Endothelial cell of umbilical vein (primary cell): ENCODE measurements around the gene UBTD1. TPM values are rescaled to one million over a fixed set of nuclear protein-coding genes. Genes with fewer than 3 reads are reported as not detected.

Experiments used
- BruUV-seq: library from RNA; stranded (reverse); fragments of 400-500 nt; replicated peaks from 2 replicates; lab custom pipeline; 2021; lab: Mats Ljungman, UMichigan
- CTCF ChIA-PET: fragments of 300-600, 350-600 bp; sonication (Branson Sonifier 250); formaldehyde crosslinking; loops from one replicate; lab custom pipeline; 2021; ENCODE audit warnings: antibody characterized with exemption, inconsistent platforms; lab: Charles Lee
- POLR2A ChIA-PET: fragments of 300-600, 350-600 bp; sonication (Branson Sonifier 250); formaldehyde crosslinking; loops from one replicate; lab custom pipeline; 2021; ENCODE audit warnings: antibody characterized with exemption, inconsistent platforms; lab: Charles Lee
- DNase-seq: peaks from one replicate; pipeline ENCODE4 v3.0.0-alpha.2; 2011; ENCODE audit warnings: low read depth, low spot score
- FAIRE-seq: peaks from 2 replicates; lab custom pipeline; 2011; peaks lifted over from hg19 to GRCh38; lab: Jason Lieb, UNC
- H2AFZ ChIP-seq: 2 replicates; pipeline ENCODE4 v1.6.0; 2012; ENCODE audit warnings: low read depth, low read length, control low read depth, inconsistent platforms
- H3K27ac ChIP-seq: 2 replicates; pipeline ENCODE4 v1.5.1; 2011; ENCODE audit warnings: low read depth, mild to moderate bottlenecking, control low read depth, low read length, moderate library complexity; ENCODE audit not compliant: insufficient read depth
- H3K27me3 ChIP-seq, 2 experiments: 2 replicates each; pipeline versions ENCODE4 v1.6.0 to v1.6.1; 2011; ENCODE audit warnings: low read length in 2 of 2, mixed read lengths in 1 of 2; ENCODE audit not compliant: control insufficient read depth in 2 of 2, insufficient read depth in 2 of 2
- H3K36me3 ChIP-seq, 2 experiments: 2 replicates in 1 of 2; 3 replicates in 1 of 2; pipeline ENCODE4 v1.5.1; 2011; ENCODE audit warnings: low read length in 2 of 2, mild to moderate bottlenecking in 1 of 2, moderate library complexity in 1 of 2; ENCODE audit not compliant: control insufficient read depth in 2 of 2, insufficient read depth in 2 of 2; ENCODE audit errors: extremely low read depth in 1 of 2
- H3K4me1 ChIP-seq: 3 replicates; pipeline ENCODE4 v1.5.1; 2011; ENCODE audit warnings: mild to moderate bottlenecking, low read length; ENCODE audit not compliant: control insufficient read depth, insufficient read depth; ENCODE audit errors: extremely low read depth
- H3K4me2 ChIP-seq: 2 replicates; pipeline ENCODE4 v1.6.1; 2011; ENCODE audit warnings: low read length, control low read depth, mixed read lengths; ENCODE audit not compliant: insufficient read depth
- H3K4me3 ChIP-seq, 3 experiments: fragments of 200-600 bp in 1 of 3; sonication (generic), shearing (Covaris generic) in 1 of 3; replicated peaks in 1 of 3; 2 replicates each; pipeline ENCODE4 v1.5.1; 2011 to 2016; ENCODE audit warnings: control low read depth in 3 of 3, low read length in 3 of 3, mild to moderate bottlenecking in 2 of 3, inconsistent platforms in 1 of 3, low read depth in 1 of 3, moderate library complexity in 1 of 3; ENCODE audit not compliant: insufficient read depth in 1 of 3
- H3K79me2 ChIP-seq: 2 replicates; pipeline ENCODE4 v1.6.0; 2012; ENCODE audit warnings: low read length, inconsistent platforms; ENCODE audit not compliant: control insufficient read depth, insufficient read depth
- H3K9ac ChIP-seq: replicated peaks from 2 replicates; pipeline ENCODE3; 2011; ENCODE audit warnings: low read length, control low read depth; ENCODE audit not compliant: insufficient read depth; ENCODE audit errors: extremely low read depth
- H3K9me1 ChIP-seq: replicated peaks from 3 replicates; pipeline ENCODE4 v1.6.0; 2011; ENCODE audit warnings: mild to moderate bottlenecking, low read length; ENCODE audit not compliant: control insufficient read depth, insufficient read depth; ENCODE audit errors: extremely low read depth
- H3K9me3 ChIP-seq: replicated peaks from 2 replicates; pipeline ENCODE4 v1.5.1; 2012; ENCODE audit warnings: low read length, inconsistent platforms; ENCODE audit not compliant: control insufficient read depth, insufficient read depth
- H4K20me1 ChIP-seq: replicated peaks from 2 replicates; pipeline ENCODE3; 2011; ENCODE audit warnings: mild to moderate bottlenecking, low read length; ENCODE audit not compliant: control insufficient read depth, insufficient read depth; ENCODE audit errors: extremely low read depth
- MYC ChIP-seq: IDR thresholded peaks from one replicate; pipeline ENCODE4 v1.6.1; 2011; ENCODE audit warnings: mild to moderate bottlenecking, low read depth, low read length
- POLR2A ChIP-seq: IDR thresholded peaks from 2 replicates; pipeline ENCODE4 v1.6.1; 2012; ENCODE audit warnings: low read depth, mild to moderate bottlenecking, control low read depth, low read length
- POLR2AphosphoS5 ChIP-seq: IDR thresholded peaks from 2 replicates; pipeline ENCODE4 v1.6.1; 2012; ENCODE audit warnings: low read depth, mild to moderate bottlenecking, control low read depth, low read length, moderate library complexity; ENCODE audit not compliant: insufficient read depth
- dilution Hi-C: fragments of 300-500 bp; cut with MboI; formaldehyde crosslinking; loops from one replicate; pipeline ENCODE4 v1.15.0; 2019; ENCODE audit warnings: low sequenced_read_pairs; ENCODE audit not compliant: extremely low pct_ligation_motif_present
- intact Hi-C: fragments of 100-400 bp; cut with micrococcal nuclease; formaldehyde crosslinking; loops from one replicate; pipeline ENCODE4 v1.10.0; 2022
- polyA plus RNA-seq, 4 experiments: library from polyadenylated mRNA; depleted of rRNA in 3 of 4; stranded (reverse) in 3 of 4; unstranded in 1 of 4; fragments of >200 nt; gene quantifications; 2 replicates each; pipeline versions ENCODE4 v1.2.1 to v1.2.3, GENCODE V29; 2011 to 2012; ENCODE audit warnings: missing spikeins in 1 of 4
- total RNA-seq: library from RNA; stranded (reverse); gene quantifications from 2 replicates; pipeline ENCODE4 v1.2.3, GENCODE V29; 2021
- TF ChIP-seq, protein P1 (sequence below), 2 donors: IDR thresholded peaks; 1 replicate in 1 of 2; 2 replicates in 1 of 2; pipeline ENCODE4 v1.5.1; 2011; ENCODE audit warnings: low read length in 2 of 2, mild to moderate bottlenecking in 2 of 2, moderate library complexity in 2 of 2, control low read depth in 1 of 2, inconsistent platforms in 1 of 2, low read depth in 1 of 2; ENCODE audit not compliant: insufficient read depth in 1 of 2; ENCODE audit errors: extremely low read depth in 1 of 2

Gene UBTD1
- total and polyA plus RNA-seq, 2 donors (not counting 3 experiments of a cell fraction or from before 2014, with no cell fraction given): 42.6 to 63.7 TPM

DNA sequence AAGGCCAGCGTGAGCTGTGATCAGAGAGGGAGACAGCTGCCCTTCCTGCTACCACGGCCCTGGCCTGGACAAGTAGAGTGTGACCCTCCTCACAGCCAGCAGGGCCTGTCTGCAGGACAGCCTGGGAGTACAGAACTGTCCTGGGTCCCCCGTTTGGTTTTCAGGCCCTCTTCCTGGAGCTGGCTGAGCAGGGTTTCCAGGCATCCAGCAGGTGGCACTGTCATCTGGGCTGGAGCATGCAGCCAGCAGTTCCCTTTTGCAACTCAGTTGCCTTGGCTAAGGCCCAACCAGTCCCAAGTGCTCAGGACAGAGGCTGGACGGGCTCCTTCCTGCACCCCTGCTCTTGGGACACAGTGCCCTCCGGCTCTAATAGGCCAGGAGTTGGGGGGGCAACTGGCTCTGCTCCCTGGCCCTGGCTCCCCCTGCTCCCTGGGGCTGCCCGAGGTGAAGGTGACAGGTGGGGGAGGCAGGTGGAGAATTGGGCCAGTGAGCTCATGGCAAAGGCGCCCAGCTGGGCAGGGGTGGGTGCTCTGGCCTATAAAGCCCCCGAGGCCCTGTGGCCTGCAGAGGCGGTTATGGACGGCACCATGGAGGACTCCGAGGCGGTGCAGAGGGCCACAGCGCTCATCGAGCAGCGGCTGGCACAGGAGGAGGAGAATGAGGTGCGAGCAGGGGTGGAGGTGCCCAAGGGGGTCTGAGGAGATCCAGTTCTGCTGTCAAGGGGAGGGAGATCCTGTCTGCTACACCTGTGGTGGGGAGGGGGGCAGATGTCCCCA is 73.7 kb downstream of the UBTD1 start, which contains the start of gene ANKRD2:
Gene ANKRD2, plus strand, starts transcription at position 566 of the 776 bp plus-strand sequence. Its CDS starts 10 bp downstream, at position 576.
- Histone ChIP-seq H3K9me3 (no peaks in the 10 kb centered on the region), H3K4me1 (peaks cover 14% of the 10 kb centered on the region), H3K4me3 (no peak within 1 kb of the TSS), H3K4me2 (no peak within 1 kb of the TSS), H4K20me1 (no peaks in the 10 kb centered on the region), H3K27ac (no peak within 1 kb of the TSS), H3K9me1 (no peaks in the 10 kb centered on the region), H3K79me2 (no peaks in the 10 kb centered on the region), H2AFZ (no peak within 1 kb of the TSS), H3K9ac (no peak within 1 kb of the TSS), H3K27me3 (no peaks in the 10 kb centered on the region), H3K36me3 (peaks cover 3 to 37% of the 10 kb centered on the region in 2 experiments)
- intact Hi-C loops (loop anchor here (1.0 to 2.0 kb wide), 3 partner anchors 40 to 158 kb away; no protein-coding TSS in a partner anchor), dilution Hi-C loops (no loop called here)
- TF ChIP-seq MYC (no peak), POLR2AphosphoS5 (no peak), POLR2A (no peak)
- TF ChIP-seq, protein P1, sequence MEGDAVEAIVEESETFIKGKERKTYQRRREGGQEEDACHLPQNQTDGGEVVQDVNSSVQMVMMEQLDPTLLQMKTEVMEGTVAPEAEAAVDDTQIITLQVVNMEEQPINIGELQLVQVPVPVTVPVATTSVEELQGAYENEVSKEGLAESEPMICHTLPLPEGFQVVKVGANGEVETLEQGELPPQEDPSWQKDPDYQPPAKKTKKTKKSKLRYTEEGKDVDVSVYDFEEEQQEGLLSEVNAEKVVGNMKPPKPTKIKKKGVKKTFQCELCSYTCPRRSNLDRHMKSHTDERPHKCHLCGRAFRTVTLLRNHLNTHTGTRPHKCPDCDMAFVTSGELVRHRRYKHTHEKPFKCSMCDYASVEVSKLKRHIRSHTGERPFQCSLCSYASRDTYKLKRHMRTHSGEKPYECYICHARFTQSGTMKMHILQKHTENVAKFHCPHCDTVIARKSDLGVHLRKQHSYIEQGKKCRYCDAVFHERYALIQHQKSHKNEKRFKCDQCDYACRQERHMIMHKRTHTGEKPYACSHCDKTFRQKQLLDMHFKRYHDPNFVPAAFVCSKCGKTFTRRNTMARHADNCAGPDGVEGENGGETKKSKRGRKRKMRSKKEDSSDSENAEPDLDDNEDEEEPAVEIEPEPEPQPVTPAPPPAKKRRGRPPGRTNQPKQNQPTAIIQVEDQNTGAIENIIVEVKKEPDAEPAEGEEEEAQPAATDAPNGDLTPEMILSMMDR (IDR thresholded peaks at IDR 0.05; ENCODE audit: extremely low read depth in 1 of 2, insufficient read depth in 1 of 2, low read depth in 1 of 2, low read length in 2 of 2): peak; percentile 87 to 96
- DNase-seq (peak; percentile 66), FAIRE-seq (peak; percentile 90)
- no TSS peak for BruUV-seq
- ChIA-PET CTCF (interaction anchor here (0.6 to 8.2 kb wide), 39 partner anchors 10 to 167 kb away, joined by 3 to 304 read pairs (median 5); partner anchors contain the start of genes C10orf62, HOGA1 and MORN4), POLR2A (interaction anchor here (1.0 kb wide), 1 partner anchor 40 kb away, joined by 3 read pairs; no protein-coding TSS in a partner anchor)
